NCI-H510A treated with DMSO at 0.1 percent for 48 hours (cell line): ENCODE results near the gene BCL2L15.
"Not testable (repeated sequence)": the region's sequence is repeated elsewhere in the genome, so short reads cannot be mapped to it uniquely, and the experiment has no call there.

Source experiments
- DNase-seq: peaks from one replicate; lab custom pipeline; 2025; lab: John Stamatoyannopoulos, UW

BCL2L15 gene

GRCh38 chr1:113870778-113871177 lies 16.6 kb downstream of the BCL2L15 start:
- no peak for DNase-seq

- DNase-seq, result no peak
Measured at GRCh38 chr1:113868387-113869083, 18.8 kb downstream of the BCL2L15 start.

- DNase-seq, result no peak
Measured at GRCh38 chr1:113861641-113862040, 25.7 kb downstream of the BCL2L15 start.

- DNase-seq, result no peak
Measured at GRCh38 chr1:113860891-113861290, 26.5 kb downstream of the BCL2L15 start.

GRCh38 chr1:113859478-113860175 lies 27.8 kb downstream of the BCL2L15 start:
- no peak for DNase-seq

- no peak for DNase-seq
Measured at GRCh38 chr1:113858982-113859381, 28.4 kb downstream of the BCL2L15 start.

GRCh38 chr1:113858418-113858817 lies 29.0 kb downstream of the BCL2L15 start:
- no peak for DNase-seq

GRCh38 chr1:113857776-113858175 lies 29.6 kb downstream of the BCL2L15 start:
- no peak for DNase-seq

GRCh38 chr1:113856401-113856790 lies 31.0 kb downstream of the BCL2L15 start:
- DNase-seq, result no peak

GRCh38 chr1:113855630-113856400 lies 31.6 kb downstream of the BCL2L15 start:
- no peak for DNase-seq

- DNase-seq, result no peak
Measured at GRCh38 chr1:113854234-113854633, 33.1 kb downstream of the BCL2L15 start.

- not testable (repeated sequence) for DNase-seq
Measured at GRCh38 chr1:113852694-113853093, 34.7 kb downstream of the BCL2L15 start.

- DNase-seq, result no peak
Measured at GRCh38 chr1:113850127-113850796, 37.1 kb downstream of the BCL2L15 start.

- DNase-seq, result no peak
Measured at GRCh38 chr1:113849072-113849471, 38.3 kb downstream of the BCL2L15 start.

GRCh38 chr1:113846391-113847035 lies 40.9 kb downstream of the BCL2L15 start:
- no peak for DNase-seq

GRCh38 chr1:113836534-113836933 lies 50.8 kb downstream of the BCL2L15 start:
- no peak for DNase-seq

- peak; percentile 30 for DNase-seq
Measured at GRCh38 chr1:113835686-113836290, 51.6 kb downstream of the BCL2L15 start.

- no peak for DNase-seq
Measured at GRCh38 chr1:113834716-113835115, 52.7 kb downstream of the BCL2L15 start.
